ENCODE measurements around the gene MICAL3.

DNA sequence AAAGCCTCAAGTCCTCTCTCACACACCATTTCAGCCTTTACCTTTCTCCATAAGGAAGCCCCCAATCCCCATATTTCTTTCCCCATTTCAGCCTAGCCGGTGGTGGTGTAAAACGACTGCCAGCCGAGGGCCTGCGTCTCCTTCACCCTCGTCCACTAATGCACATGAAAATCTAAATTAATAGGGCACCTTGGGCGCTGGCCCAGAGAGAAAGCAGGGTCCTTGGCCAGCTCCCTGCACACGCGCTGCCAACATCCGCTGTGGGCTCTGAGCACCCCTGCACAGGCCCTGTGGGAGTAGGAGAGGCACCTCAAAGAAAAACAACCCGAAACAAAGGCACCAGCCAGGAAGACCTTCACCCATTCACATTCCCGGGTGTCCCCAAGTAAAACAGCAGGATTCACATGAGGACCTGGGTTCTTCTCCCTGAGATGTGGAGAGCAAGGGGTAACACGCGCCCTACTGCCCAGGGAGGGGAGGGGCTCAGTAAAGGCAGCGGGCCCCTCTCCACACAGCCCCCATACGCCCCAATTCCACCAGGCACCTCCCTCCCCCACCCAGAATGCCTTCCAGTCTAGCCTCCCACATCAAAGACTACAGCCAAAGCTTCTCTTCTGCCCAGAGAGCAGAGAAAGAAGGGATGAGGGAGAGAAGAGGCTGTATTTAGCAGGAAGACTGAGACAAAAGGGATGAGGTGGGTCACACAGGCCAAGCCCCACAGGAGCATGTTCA is 79.0 kb downstream of the MICAL3 start:
- TF ChIP-seq YY1 (IDR thresholded peaks at IDR 0.05; ENCODE audit: insufficient read depth, insufficient read length) (no peak), ZNF274 (IDR thresholded peaks at IDR 0.05; ENCODE audit: low read depth, low read length) (no peak), SUZ12 (IDR thresholded peaks at IDR 0.05; ENCODE audit: extremely low read depth, insufficient read depth, insufficient read length) (no peak)

Data from NT2/D1 (cell line).